ENCODE measurements around the gene RBMS2. TPM values are rescaled to one million over a fixed set of nuclear protein-coding genes. Genes with fewer than 3 reads are reported as not detected.

RBMS2 gene
- total and polyA plus RNA-seq, 2 experiments from 2014 or later: 28.7 TPM

- Histone ChIP-seq H3K36me3 (ENCODE audit: low read depth) (peaks cover 38% of the 10 kb centered on the region), H3K27ac (peak overlapping the region; percentile 74)
Measured at GRCh38 chr12:56591126-56591525, 69.5 kb downstream of the RBMS2 start.

GRCh38 chr12:56591961-56592360 lies 70.3 kb downstream of the RBMS2 start:
- Histone ChIP-seq H3K36me3 (ENCODE audit: low read depth) (peaks cover 36% of the 10 kb centered on the region), H3K27ac (peak overlapping the region; percentile 74), H3K4me1 (ENCODE audit: insufficient read depth) (peaks cover 35% of the 10 kb centered on the region), H3F3A (ENCODE audit: insufficient read depth) (peaks cover 71% of the 10 kb centered on the region), H4K20me1 (ENCODE audit: insufficient read depth) (no peaks in the 10 kb centered on the region), H3K4me2 (ENCODE audit: unreplicated experiment) (peak overlapping the region; percentile 51), H3K27me3 (replicated peaks; ENCODE audit: insufficient read depth) (no peaks in the 10 kb centered on the region), H3K9ac (0 out of 2 replicates have a peak overlapping the region, but pooled peaks have one; percentile 16), H3K9me3 (ENCODE audit: low read depth) (no peaks in the 10 kb centered on the region), H2AFZ (no peak overlapping the region), H3K9me2 (ENCODE audit: insufficient read depth) (no peaks in the 10 kb centered on the region), H3K4me3 (no peak overlapping the region), H3K79me2 (ENCODE audit: insufficient read depth) (no peaks in the 10 kb centered on the region)
- TF ChIP-seq EZH2phosphoT487 (IDR thresholded peaks at IDR 0.05; ENCODE audit: insufficient read depth, low read depth): no peak
- no peak for TF ChIP-seq EZH2 (IDR thresholded peaks at IDR 0.05; ENCODE audit: insufficient read depth, poor library complexity, severe bottlenecking)
- in situ Hi-C loops (cut with MboI): no loop called here
- DNase-seq: peak; percentile 50

More at GRCh38 chr12:56591126-56591525, 69.5 kb downstream of the RBMS2 start:
- DNase-seq: no peak
- peaks cover 43% of the 10 kb centered on the region for H3K4me1 ChIP-seq (ENCODE audit: insufficient read depth)
- no peaks in the 10 kb centered on the region for H3K9me3 ChIP-seq (ENCODE audit: low read depth)
- in situ Hi-C loops (cut with MboI): no loop called here
- H4K20me1 ChIP-seq (ENCODE audit: insufficient read depth): no peaks in the 10 kb centered on the region
- TF ChIP-seq EZH2phosphoT487 (IDR thresholded peaks at IDR 0.05; ENCODE audit: insufficient read depth, low read depth): no peak
- H3K9ac ChIP-seq: no peak overlapping the region
- no peaks in the 10 kb centered on the region for H3K79me2 ChIP-seq (ENCODE audit: insufficient read depth)
- H3K9me2 ChIP-seq (ENCODE audit: insufficient read depth): no peaks in the 10 kb centered on the region
- H3K4me3 ChIP-seq: no peak overlapping the region
- no peak overlapping the region for H3K4me2 ChIP-seq (ENCODE audit: unreplicated experiment)
- WGBS, 2 experiments (ENCODE audit: low coverage in 1 of 2, low lambda C conversion rate in 2 of 2, missing lambda C conversion rate in 2 of 2): 96 to 97% methylated on average over 5 of the region's 5 CpGs
- no peaks in the 10 kb centered on the region for H3K27me3 ChIP-seq (replicated peaks; ENCODE audit: insufficient read depth)
- H3F3A ChIP-seq (ENCODE audit: insufficient read depth): peaks cover 75% of the 10 kb centered on the region
- H2AFZ ChIP-seq: no peak overlapping the region

- H2AFZ ChIP-seq: no peak overlapping the region
- 18 to 20% methylated on average over 8 of the region's 8 CpGs for WGBS, 2 experiments (ENCODE audit: low coverage in 1 of 2, low lambda C conversion rate in 2 of 2, missing lambda C conversion rate in 2 of 2)
- peaks cover 3% of the 10 kb centered on the region; the same call in 1 of the 2 replicates for H3K79me2 ChIP-seq (ENCODE audit: insufficient read depth)
- peaks cover 30% of the 10 kb centered on the region for H3K36me3 ChIP-seq (ENCODE audit: low read depth)
- H3K9ac ChIP-seq: peak overlapping the region; percentile 39
- TF ChIP-seq EZH2 (IDR thresholded peaks at IDR 0.05; ENCODE audit: insufficient read depth, poor library complexity, severe bottlenecking) (no peak), EZH2phosphoT487 (IDR thresholded peaks at IDR 0.05; ENCODE audit: insufficient read depth, low read depth) (no peak)
- peak overlapping the region; percentile 55 for H3K4me2 ChIP-seq (ENCODE audit: unreplicated experiment)
- DNase-seq: peak; percentile 90
- H3K9me3 ChIP-seq (ENCODE audit: low read depth): no peaks in the 10 kb centered on the region
- H3K27ac ChIP-seq: peak overlapping the region; percentile 74
- no peaks in the 10 kb centered on the region for H3K9me2 ChIP-seq (ENCODE audit: insufficient read depth)
- H3F3A ChIP-seq (ENCODE audit: insufficient read depth): peaks cover 90% of the 10 kb centered on the region
- H4K20me1 ChIP-seq (ENCODE audit: insufficient read depth): no peaks in the 10 kb centered on the region
- peaks cover 35% of the 10 kb centered on the region for H3K4me1 ChIP-seq (ENCODE audit: insufficient read depth)
- H3K4me3 ChIP-seq: no peak overlapping the region
- in situ Hi-C loops (cut with MboI): no loop called here
- no peaks in the 10 kb centered on the region for H3K27me3 ChIP-seq (replicated peaks; ENCODE audit: insufficient read depth)
Measured at GRCh38 chr12:56593909-56594621, 72.4 kb downstream of the RBMS2 start.

- DNase-seq: no peak
- 76 to 79% methylated on average over 3 of the region's 3 CpGs for WGBS, 2 experiments (ENCODE audit: low coverage in 1 of 2, low lambda C conversion rate in 2 of 2, missing lambda C conversion rate in 2 of 2)
- Histone ChIP-seq H3F3A (ENCODE audit: insufficient read depth) (peaks cover 68% of the 10 kb centered on the region), H3K9me2 (ENCODE audit: insufficient read depth) (no peaks in the 10 kb centered on the region), H2AFZ (no peak overlapping the region), H3K9me3 (ENCODE audit: low read depth) (no peaks in the 10 kb centered on the region), H4K20me1 (ENCODE audit: insufficient read depth) (no peaks in the 10 kb centered on the region), H3K4me2 (ENCODE audit: unreplicated experiment) (no peak overlapping the region), H3K9ac (no peak overlapping the region), H3K27me3 (replicated peaks; ENCODE audit: insufficient read depth) (no peaks in the 10 kb centered on the region), H3K4me1 (ENCODE audit: insufficient read depth) (peaks cover 27% of the 10 kb centered on the region), H3K36me3 (ENCODE audit: low read depth) (peaks cover 41% of the 10 kb centered on the region), H3K4me3 (no peak overlapping the region), H3K79me2 (ENCODE audit: insufficient read depth) (peaks cover 3% of the 10 kb centered on the region; the same call in 1 of the 2 replicates), H3K27ac (peak overlapping the region; percentile 31)
- TF ChIP-seq EZH2phosphoT487 (IDR thresholded peaks at IDR 0.05; ENCODE audit: insufficient read depth, low read depth) (no peak), EZH2 (IDR thresholded peaks at IDR 0.05; ENCODE audit: insufficient read depth, poor library complexity, severe bottlenecking) (no peak)
- in situ Hi-C loops (cut with MboI): no loop called here
Measured at GRCh38 chr12:56596815-56597214, 75.2 kb downstream of the RBMS2 start.

Measured in GM23248 (cell line).